GM23248 (cell line): Measurements from ENCODE around the gene APLF.

Experiments
- EZH2 ChIP-seq: fragments of 200-600 bp; sonication (generic); IDR thresholded peaks from 2 replicates; pipeline ENCODE4 v1.6.1; 2018; ENCODE audit warnings: antibody characterized with exemption, mild to moderate bottlenecking; ENCODE audit not compliant: insufficient read depth, poor library complexity, severe bottlenecking
- EZH2phosphoT487 ChIP-seq: fragments of 200-600 bp; sonication (generic); IDR thresholded peaks from 2 replicates; pipeline ENCODE4 v1.6.1; 2018; ENCODE audit warnings: antibody characterized with exemption, moderate library complexity, mild to moderate bottlenecking, low read depth; ENCODE audit not compliant: insufficient read depth

DNA sequence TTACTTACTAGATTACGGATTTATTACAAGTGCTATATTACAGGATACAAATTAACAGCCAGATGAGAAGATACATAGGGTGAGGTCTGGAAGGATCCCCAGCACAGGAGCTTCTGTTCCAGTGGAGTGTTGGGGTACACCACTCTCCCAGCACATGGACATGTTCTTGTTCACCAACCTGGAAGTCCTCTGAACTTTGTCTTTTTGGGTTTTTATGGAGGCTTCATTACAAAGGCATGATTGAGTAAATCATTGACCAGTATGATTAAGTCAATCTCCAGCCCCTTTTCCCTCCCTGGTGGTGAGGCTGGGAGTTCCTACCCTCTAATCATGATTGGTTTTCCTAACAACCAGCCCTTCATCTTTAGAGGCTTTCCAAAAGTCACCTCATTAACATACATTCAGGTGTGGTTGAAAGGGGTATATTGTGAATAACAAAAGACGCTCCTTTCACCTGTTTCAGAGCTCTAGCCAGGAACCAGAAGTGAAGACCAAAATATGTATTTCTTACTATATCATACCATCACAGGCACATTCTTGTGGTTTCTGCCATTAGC lies 38.3 kb downstream of the APLF start:
- TF ChIP-seq EZH2: no peak
- TF ChIP-seq EZH2phosphoT487: no peak
